ENCODE data around the gene APOD.
A peak's percentile ranks its signal among the peaks of the same experiment; 100 is the strongest.

Gene APOD

GRCh38 chr3:195546130-195546560 is 37.6 kb downstream of the APOD start:
- no peaks in the 10 kb centered on the region for H3K36me3 ChIP-seq (ENCODE audit: control insufficient read depth, insufficient read depth, low read length)
- peaks cover 28% of the 10 kb centered on the region for H3K27me3 ChIP-seq (ENCODE audit: control insufficient read depth, insufficient read depth, low read length)
- H3K4me3 ChIP-seq (ENCODE audit: low read depth, low read length), result no peak overlapping the region
- peaks cover 11% of the 10 kb centered on the region for H3K4me1 ChIP-seq (ENCODE audit: control insufficient read depth, insufficient read depth, low read length)
- H3K9me3 ChIP-seq (ENCODE audit: control insufficient read depth, insufficient read depth, low read length), result no peaks in the 10 kb centered on the region
- H3K9ac ChIP-seq (ENCODE audit: low read depth, low read length), result no peak overlapping the region

- Histone ChIP-seq H3K9me3 (ENCODE audit: control insufficient read depth, insufficient read depth, low read length) (no peaks in the 10 kb centered on the region), H3K9ac (ENCODE audit: low read depth, low read length) (no peak overlapping the region), H3K4me3 (ENCODE audit: low read depth, low read length) (no peak overlapping the region), H3K27me3 (ENCODE audit: control insufficient read depth, insufficient read depth, low read length) (peaks cover 28% of the 10 kb centered on the region), H3K4me1 (ENCODE audit: control insufficient read depth, insufficient read depth, low read length) (peaks cover 11% of the 10 kb centered on the region), H3K36me3 (ENCODE audit: control insufficient read depth, insufficient read depth, low read length) (no peaks in the 10 kb centered on the region)
Observed at GRCh38 chr3:195544634-195545033, 39.1 kb downstream of the APOD start.

GRCh38 chr3:195544230-195544536 is 39.6 kb downstream of the APOD start:
- H3K36me3 ChIP-seq (ENCODE audit: control insufficient read depth, insufficient read depth, low read length), result no peaks in the 10 kb centered on the region
- H3K4me3 ChIP-seq (ENCODE audit: low read depth, low read length), result peak overlapping the region; percentile 64
- peaks cover 28% of the 10 kb centered on the region for H3K27me3 ChIP-seq (ENCODE audit: control insufficient read depth, insufficient read depth, low read length)
- H3K9me3 ChIP-seq (ENCODE audit: control insufficient read depth, insufficient read depth, low read length), result no peaks in the 10 kb centered on the region
- H3K4me1 ChIP-seq (ENCODE audit: control insufficient read depth, insufficient read depth, low read length), result peaks cover 11% of the 10 kb centered on the region
- H3K9ac ChIP-seq (ENCODE audit: low read depth, low read length), result no peak overlapping the region

- peak overlapping the region; percentile 64 for H3K4me3 ChIP-seq (ENCODE audit: low read depth, low read length)
- peaks cover 8% of the 10 kb centered on the region for H3K4me1 ChIP-seq (ENCODE audit: control insufficient read depth, insufficient read depth, low read length)
- H3K9me3 ChIP-seq (ENCODE audit: control insufficient read depth, insufficient read depth, low read length), result no peaks in the 10 kb centered on the region
- no peaks in the 10 kb centered on the region for H3K36me3 ChIP-seq (ENCODE audit: control insufficient read depth, insufficient read depth, low read length)
- no peak overlapping the region for H3K9ac ChIP-seq (ENCODE audit: low read depth, low read length)
- H3K27me3 ChIP-seq (ENCODE audit: control insufficient read depth, insufficient read depth, low read length), result peaks cover 28% of the 10 kb centered on the region
Observed at GRCh38 chr3:195543500-195544229, 40.1 kb downstream of the APOD start.

GRCh38 chr3:195542698-195543499 is 40.8 kb downstream of the APOD start, which contains the start of gene PPP1R2:
Gene PPP1R2, minus strand, starts transcription at chr3:195543325. Its CDS starts 300 bp downstream, at chr3:195543025.
- H3K9ac ChIP-seq (ENCODE audit: low read depth, low read length), result peak within 1 kb of the TSS; percentile 82
- H3K36me3 ChIP-seq (ENCODE audit: control insufficient read depth, insufficient read depth, low read length), result no peaks in the 10 kb centered on the region
- H3K4me3 ChIP-seq (ENCODE audit: low read depth, low read length), result peak within 1 kb of the TSS; percentile 64
- H3K9me3 ChIP-seq (ENCODE audit: control insufficient read depth, insufficient read depth, low read length), result no peaks in the 10 kb centered on the region
- H3K4me1 ChIP-seq (ENCODE audit: control insufficient read depth, insufficient read depth, low read length), result peaks cover 3% of the 10 kb centered on the region
- H3K27me3 ChIP-seq (ENCODE audit: control insufficient read depth, insufficient read depth, low read length), result peaks cover 28% of the 10 kb centered on the region

GRCh38 chr3:195542316-195542697 is 41.4 kb downstream of the APOD start:
- H3K4me1 ChIP-seq (ENCODE audit: control insufficient read depth, insufficient read depth, low read length), result no peaks in the 10 kb centered on the region

GRCh38 chr3:195540511-195540910 is 43.2 kb downstream of the APOD start:
- Histone ChIP-seq H3K9ac (ENCODE audit: low read depth, low read length) (no peak overlapping the region), H3K27me3 (ENCODE audit: control insufficient read depth, insufficient read depth, low read length) (peaks cover 22% of the 10 kb centered on the region), H3K9me3 (ENCODE audit: control insufficient read depth, insufficient read depth, low read length) (no peaks in the 10 kb centered on the region), H3K4me1 (ENCODE audit: control insufficient read depth, insufficient read depth, low read length) (no peaks in the 10 kb centered on the region), H3K4me3 (ENCODE audit: low read depth, low read length) (no peak overlapping the region), H3K36me3 (ENCODE audit: control insufficient read depth, insufficient read depth, low read length) (no peaks in the 10 kb centered on the region)

More at GRCh38 chr3:195542316-195542697, 41.4 kb downstream of the APOD start:
- no peak overlapping the region for H3K9ac ChIP-seq (ENCODE audit: low read depth, low read length)
- peak overlapping the region; percentile 64 for H3K4me3 ChIP-seq (ENCODE audit: low read depth, low read length)
- H3K27me3 ChIP-seq (ENCODE audit: control insufficient read depth, insufficient read depth, low read length), result peaks cover 28% of the 10 kb centered on the region
- no peaks in the 10 kb centered on the region for H3K36me3 ChIP-seq (ENCODE audit: control insufficient read depth, insufficient read depth, low read length)
- no peaks in the 10 kb centered on the region for H3K9me3 ChIP-seq (ENCODE audit: control insufficient read depth, insufficient read depth, low read length)

- H3K9ac ChIP-seq (ENCODE audit: low read depth, low read length), result no peak overlapping the region
- H3K4me3 ChIP-seq (ENCODE audit: low read depth, low read length), result no peak overlapping the region
Observed at GRCh38 chr3:195540027-195540426, 43.7 kb downstream of the APOD start.

GRCh38 chr3:195539479-195539878 is 44.3 kb downstream of the APOD start:
- Histone ChIP-seq H3K9ac (ENCODE audit: low read depth, low read length) (no peak overlapping the region), H3K36me3 (ENCODE audit: control insufficient read depth, insufficient read depth, low read length) (no peaks in the 10 kb centered on the region), H3K4me1 (ENCODE audit: control insufficient read depth, insufficient read depth, low read length) (no peaks in the 10 kb centered on the region), H3K4me3 (ENCODE audit: low read depth, low read length) (no peak overlapping the region), H3K9me3 (ENCODE audit: control insufficient read depth, insufficient read depth, low read length) (no peaks in the 10 kb centered on the region), H3K27me3 (ENCODE audit: control insufficient read depth, insufficient read depth, low read length) (peaks cover 15% of the 10 kb centered on the region)

More at GRCh38 chr3:195540027-195540426, 43.7 kb downstream of the APOD start:
- no peaks in the 10 kb centered on the region for H3K9me3 ChIP-seq (ENCODE audit: control insufficient read depth, insufficient read depth, low read length)
- H3K27me3 ChIP-seq (ENCODE audit: control insufficient read depth, insufficient read depth, low read length), result peaks cover 20% of the 10 kb centered on the region
- H3K36me3 ChIP-seq (ENCODE audit: control insufficient read depth, insufficient read depth, low read length), result no peaks in the 10 kb centered on the region
- H3K4me1 ChIP-seq (ENCODE audit: control insufficient read depth, insufficient read depth, low read length), result no peaks in the 10 kb centered on the region

GRCh38 chr3:195537995-195538394 is 45.7 kb downstream of the APOD start:
- Histone ChIP-seq H3K4me3 (ENCODE audit: low read depth, low read length) (no peak overlapping the region), H3K9ac (ENCODE audit: low read depth, low read length) (no peak overlapping the region), H3K36me3 (ENCODE audit: control insufficient read depth, insufficient read depth, low read length) (no peaks in the 10 kb centered on the region), H3K9me3 (ENCODE audit: control insufficient read depth, insufficient read depth, low read length) (no peaks in the 10 kb centered on the region), H3K27me3 (ENCODE audit: control insufficient read depth, insufficient read depth, low read length) (peaks cover 6% of the 10 kb centered on the region), H3K4me1 (ENCODE audit: control insufficient read depth, insufficient read depth, low read length) (no peaks in the 10 kb centered on the region)

- Histone ChIP-seq H3K36me3 (ENCODE audit: control insufficient read depth, insufficient read depth, low read length) (no peaks in the 10 kb centered on the region), H3K9ac (ENCODE audit: low read depth, low read length) (no peak overlapping the region), H3K27me3 (ENCODE audit: control insufficient read depth, insufficient read depth, low read length) (no peaks in the 10 kb centered on the region), H3K4me3 (ENCODE audit: low read depth, low read length) (no peak overlapping the region), H3K9me3 (ENCODE audit: control insufficient read depth, insufficient read depth, low read length) (no peaks in the 10 kb centered on the region), H3K4me1 (ENCODE audit: control insufficient read depth, insufficient read depth, low read length) (no peaks in the 10 kb centered on the region)
Observed at GRCh38 chr3:195535293-195535692, 48.4 kb downstream of the APOD start.

- Histone ChIP-seq H3K4me3 (ENCODE audit: low read depth, low read length) (no peak overlapping the region), H3K27me3 (ENCODE audit: control insufficient read depth, insufficient read depth, low read length) (no peaks in the 10 kb centered on the region), H3K4me1 (ENCODE audit: control insufficient read depth, insufficient read depth, low read length) (no peaks in the 10 kb centered on the region), H3K9ac (ENCODE audit: low read depth, low read length) (no peak overlapping the region), H3K9me3 (ENCODE audit: control insufficient read depth, insufficient read depth, low read length) (no peaks in the 10 kb centered on the region), H3K36me3 (ENCODE audit: control insufficient read depth, insufficient read depth, low read length) (no peaks in the 10 kb centered on the region)
Observed at GRCh38 chr3:195532834-195533233, 50.9 kb downstream of the APOD start.
